Neuronal stem cell (in vitro differentiated cells): ENCODE data around the gene SAMD3.

ENCODE experiments used
- DNase-seq: peaks from one replicate; pipeline ENCODE4 v3.0.0-alpha.2; 2013; ENCODE audit warnings: low spot score
- H2AFZ ChIP-seq: one replicate; pipeline ENCODE4 v1.6.1; 2013; ENCODE audit warnings: mild to moderate bottlenecking, low read length, inconsistent platforms
- H2AK5ac ChIP-seq: 2 replicates; pipeline ENCODE4 v1.6.1; 2013; ENCODE audit warnings: low read depth, mild to moderate bottlenecking, inconsistent platforms, low read length, moderate library complexity, mixed read lengths
- H2BK120ac ChIP-seq: 2 replicates; pipeline ENCODE4 v1.6.1; 2013; ENCODE audit warnings: low read depth, mild to moderate bottlenecking, inconsistent platforms, low read length, moderate library complexity, mixed read lengths
- H2BK12ac ChIP-seq: one replicate; pipeline ENCODE4 v1.6.1; 2013; ENCODE audit warnings: low read length, inconsistent platforms
- H2BK15ac ChIP-seq: 2 replicates; pipeline ENCODE4 v1.6.1; 2013; ENCODE audit warnings: mild to moderate bottlenecking, low read length, inconsistent platforms, mixed read lengths
- H2BK5ac ChIP-seq: one replicate; pipeline ENCODE4 v1.6.1; 2013; ENCODE audit warnings: inconsistent platforms, mild to moderate bottlenecking, low read length, moderate library complexity
- H3K14ac ChIP-seq: one replicate; pipeline ENCODE4 v1.6.1; 2013; ENCODE audit warnings: low read length, inconsistent platforms
- H3K18ac ChIP-seq: 2 replicates; pipeline ENCODE4 v1.6.1; 2013; ENCODE audit warnings: low read length, inconsistent platforms
- H3K23ac ChIP-seq: 2 replicates; pipeline ENCODE4 v1.6.1; 2013; ENCODE audit warnings: low read depth, mild to moderate bottlenecking, mixed read lengths, low read length, inconsistent platforms; ENCODE audit not compliant: poor library complexity
- H3K27ac ChIP-seq: replicated peaks from 3 replicates; pipeline ENCODE4 v1.5.1; 2013; ENCODE audit warnings: low read length, inconsistent platforms
- H3K27me3 ChIP-seq, 3 experiments: 2 replicates each; pipeline ENCODE4 v1.6.1; 2013; ENCODE audit warnings: low read length in 3 of 3, mild to moderate bottlenecking in 2 of 3, inconsistent platforms in 1 of 3, low read depth in 1 of 3, mixed read lengths in 1 of 3, moderate library complexity in 1 of 3; ENCODE audit not compliant: control insufficient read depth in 3 of 3, insufficient read depth in 3 of 3
- H3K36me3 ChIP-seq, 2 donors: replicated peaks in 1 of 2; 2 replicates each; pipeline ENCODE4 v1.6.1; 2013; ENCODE audit warnings: low read length in 2 of 2; ENCODE audit not compliant: control insufficient read depth in 2 of 2, insufficient read depth in 2 of 2
- H3K4ac ChIP-seq: 2 replicates; pipeline ENCODE4 v1.6.1; 2013; ENCODE audit warnings: inconsistent platforms, mild to moderate bottlenecking, low read length, moderate library complexity
- H3K4me1 ChIP-seq, 2 donors: 1 replicate in 1 of 2; 2 replicates in 1 of 2; pipeline ENCODE4 v1.6.1; 2013; ENCODE audit warnings: low read length in 2 of 2, low read depth in 1 of 2; ENCODE audit not compliant: control insufficient read depth in 2 of 2, insufficient read depth in 1 of 2
- H3K4me2 ChIP-seq: one replicate; pipeline ENCODE4 v1.6.1; 2013; ENCODE audit warnings: mild to moderate bottlenecking, low read length, inconsistent platforms; ENCODE audit not compliant: insufficient read depth, poor library complexity, severe bottlenecking
- H3K4me3 ChIP-seq, 2 donors: 2 replicates each; pipeline ENCODE4 v1.5.1; 2013; ENCODE audit warnings: low read length in 2 of 2, mild to moderate bottlenecking in 2 of 2, inconsistent platforms in 1 of 2, moderate library complexity in 1 of 2
- H3K79me1 ChIP-seq: one replicate; pipeline ENCODE4 v1.6.1; 2013; ENCODE audit warnings: low read depth, mild to moderate bottlenecking, inconsistent platforms, low read length, moderate library complexity
- H3K9ac ChIP-seq: one replicate; pipeline ENCODE4 v1.6.1; 2013; ENCODE audit warnings: mild to moderate bottlenecking, low read depth, low read length, inconsistent platforms; ENCODE audit not compliant: poor library complexity
- H3K9me3 ChIP-seq, 2 donors: replicated peaks in 1 of 2; 2 replicates each; pipeline versions ENCODE3 to v1.6.1; 2013; ENCODE audit warnings: low read length in 2 of 2, mild to moderate bottlenecking in 2 of 2, inconsistent platforms in 1 of 2, low read depth in 1 of 2, mixed read lengths in 1 of 2, moderate library complexity in 1 of 2; ENCODE audit not compliant: control insufficient read depth in 2 of 2, insufficient read depth in 1 of 2
- H4K8ac ChIP-seq: one replicate; pipeline ENCODE4 v1.6.1; 2013; ENCODE audit warnings: low read depth, mild to moderate bottlenecking, inconsistent platforms, low read length, moderate library complexity
- H4K91ac ChIP-seq: one replicate; pipeline ENCODE4 v1.6.1; 2013; ENCODE audit warnings: low read length, low read depth, mild to moderate bottlenecking, inconsistent platforms; ENCODE audit not compliant: poor library complexity
- WGBS, 2 donors: extraction: QIAGEN DNeasy Blood & Tissue Kit; methylation state at CpG; one replicate each; pipeline ENCODE4 v1.1.7; 2013; ENCODE audit warnings: missing lambda C conversion rate in 2 of 2, mixed read lengths in 1 of 2; ENCODE audit not compliant: insufficient read length in 2 of 2, insufficient replicate concordance in 1 of 2; ENCODE audit errors: extremely low coverage in 2 of 2; 5-methylcytosine and 5-hydroxymethylcytosine counted together

SAMD3 gene

DNA sequence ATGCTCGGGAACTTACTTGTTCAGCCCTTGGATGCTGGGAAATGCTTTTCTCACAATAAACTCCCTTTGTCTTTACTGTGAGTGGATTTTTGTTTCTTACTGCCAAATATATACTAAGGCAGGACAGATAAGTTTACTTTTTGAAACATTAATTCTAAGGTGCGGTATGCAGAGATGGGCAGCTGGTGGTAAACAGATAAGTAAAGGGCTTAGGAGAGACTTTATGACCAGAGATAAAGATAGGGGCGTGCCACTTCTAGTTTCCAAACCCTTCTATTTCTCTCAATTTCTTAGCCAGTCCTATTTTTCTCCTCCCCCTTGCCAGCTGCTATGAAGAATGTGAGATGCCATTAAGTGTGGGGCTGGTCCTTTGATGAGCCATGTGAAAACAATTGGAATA lies 16.3 kb downstream of the SAMD3 start:
- H3K23ac ChIP-seq: no peak overlapping the region
- no peak overlapping the region for H3K27ac ChIP-seq

DNA sequence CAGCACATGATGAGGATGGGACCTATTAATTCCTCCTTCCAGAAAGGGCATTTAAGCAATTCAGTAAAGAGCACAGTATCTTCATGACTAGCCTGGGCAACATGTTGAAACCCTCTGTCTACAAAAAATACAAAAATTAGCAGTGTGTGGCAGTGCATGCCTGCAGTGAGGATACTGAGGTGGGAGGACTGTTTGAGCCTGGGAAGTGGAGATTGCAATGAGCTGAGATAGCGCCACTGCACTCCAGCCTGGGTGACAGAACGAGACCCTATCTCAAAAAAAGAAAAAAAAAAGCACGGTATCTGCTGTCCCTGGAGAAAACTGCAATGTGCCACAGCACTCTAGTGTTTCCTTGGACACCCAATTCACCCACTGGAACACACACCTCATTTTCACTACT lies 18.4 kb downstream of the SAMD3 start:
- Histone ChIP-seq H2AK5ac (no peak overlapping the region), H3K4ac (no peak overlapping the region), H3K9ac (no peak overlapping the region), H3K27ac (no peak overlapping the region), H2BK5ac (no peak overlapping the region), H2BK15ac (no peak overlapping the region), H4K8ac (no peak overlapping the region), H3K4me3 (no peak overlapping the region), H3K9me3 (no peaks in the 10 kb centered on the region), H3K79me1 (no peaks in the 10 kb centered on the region), H3K14ac (no peak overlapping the region), H2BK12ac (no peak overlapping the region), H3K4me2 (no peak overlapping the region), H2AFZ (no peak overlapping the region), H3K36me3 (no peaks in the 10 kb centered on the region), H3K23ac (no peak overlapping the region), H3K27me3 (peaks cover 0 to under 1% (median 0%) of the 10 kb centered on the region in 3 experiments), H3K4me1 (no peaks in the 10 kb centered on the region), H3K18ac (no peak overlapping the region), H2BK120ac (no peak overlapping the region), H4K91ac (no peak overlapping the region)
- DNase-seq: no peak
- no CpG with 5 or more reads among the region's 3 CpGs for WGBS, 2 donors

More for the DNA sequence above, 16.3 kb downstream of the SAMD3 start:
- no peak overlapping the region for H2BK5ac ChIP-seq
- H3K4me2 ChIP-seq: no peak overlapping the region
- H4K8ac ChIP-seq: no peak overlapping the region
- no peak overlapping the region for H2BK120ac ChIP-seq
- no peak overlapping the region for H2AK5ac ChIP-seq
- no peaks in the 10 kb centered on the region for H3K9me3 ChIP-seq
- H3K4me1 ChIP-seq: no peaks in the 10 kb centered on the region
- no peak overlapping the region for H2AFZ ChIP-seq
- peaks cover 0 to 2% (median 0%) of the 10 kb centered on the region in 3 experiments for H3K27me3 ChIP-seq
- no peak overlapping the region for H3K18ac ChIP-seq
- no peak for DNase-seq
- no peak overlapping the region for H3K9ac ChIP-seq
- H3K14ac ChIP-seq: no peak overlapping the region
- H2BK12ac ChIP-seq: no peak overlapping the region
- H3K4ac ChIP-seq: no peak overlapping the region
- H3K36me3 ChIP-seq: no peaks in the 10 kb centered on the region
- no peak overlapping the region for H2BK15ac ChIP-seq
- no CpG with 5 or more reads among the region's 3 CpGs for WGBS, 2 donors
- H3K4me3 ChIP-seq: no peak overlapping the region
- no peaks in the 10 kb centered on the region for H3K79me1 ChIP-seq
- H4K91ac ChIP-seq: no peak overlapping the region

DNA sequence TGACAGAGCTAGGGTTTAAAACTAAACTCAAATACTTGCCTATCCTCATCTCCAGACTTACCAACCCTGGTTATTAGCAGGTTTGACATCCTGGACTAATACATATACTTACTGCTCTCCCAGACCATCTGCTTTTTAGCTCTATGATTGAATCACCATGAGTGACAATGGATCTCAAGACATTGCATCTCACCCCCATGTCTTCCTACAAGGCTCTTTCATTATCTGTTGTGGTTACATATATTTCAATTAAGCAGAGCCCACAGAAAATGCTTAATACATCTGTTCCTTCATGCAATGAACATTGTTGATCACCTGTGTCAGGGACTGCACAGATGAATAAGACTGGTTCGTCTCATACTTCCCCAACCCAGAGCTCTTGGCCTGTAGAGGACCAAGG lies 19.4 kb downstream of the SAMD3 start:
- H3K14ac ChIP-seq: no peak overlapping the region
- no peaks in the 10 kb centered on the region for H3K27me3 ChIP-seq
- H3K4me2 ChIP-seq: no peak overlapping the region
- no peak overlapping the region for H3K4ac ChIP-seq
- H2BK15ac ChIP-seq: no peak overlapping the region
- no peak overlapping the region for H3K4me3 ChIP-seq
- no peak overlapping the region for H3K27ac ChIP-seq
- no peak overlapping the region for H4K91ac ChIP-seq
- H2BK5ac ChIP-seq: no peak overlapping the region
- no peaks in the 10 kb centered on the region for H3K79me1 ChIP-seq
- no peaks in the 10 kb centered on the region for H3K36me3 ChIP-seq
- no peak overlapping the region for H3K9ac ChIP-seq
- no peak overlapping the region for H2AK5ac ChIP-seq
- H3K18ac ChIP-seq: no peak overlapping the region
- no peaks in the 10 kb centered on the region for H3K4me1 ChIP-seq
- WGBS, 2 donors: no CpG with 5 or more reads among the region's 1 CpG
- no peak for DNase-seq
- H2BK12ac ChIP-seq: no peak overlapping the region
- H2BK120ac ChIP-seq: no peak overlapping the region
- H4K8ac ChIP-seq: no peak overlapping the region
- H2AFZ ChIP-seq: no peak overlapping the region
- H3K9me3 ChIP-seq: no peaks in the 10 kb centered on the region
- H3K23ac ChIP-seq: no peak overlapping the region

DNA sequence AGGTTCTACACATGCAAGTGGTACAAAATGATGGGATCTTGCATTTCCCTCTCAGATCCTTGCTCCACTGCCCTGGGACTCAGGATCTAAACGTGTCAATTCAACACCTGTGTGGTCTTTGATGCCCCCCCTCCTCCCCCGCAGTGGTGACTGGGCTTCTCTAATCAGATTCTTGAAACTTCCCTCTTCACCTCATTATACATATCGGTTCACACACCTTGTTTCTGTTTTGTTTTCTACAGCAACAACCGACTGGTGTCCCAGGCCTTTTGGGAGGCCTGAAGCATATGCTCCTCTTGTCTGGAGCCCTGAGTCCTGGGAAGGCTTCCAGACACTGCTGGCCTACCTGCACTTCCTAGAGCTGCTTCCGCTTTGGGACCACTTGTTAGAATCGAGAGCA lies 20.0 kb downstream of the SAMD3 start:
- no peak overlapping the region for H4K91ac ChIP-seq
- no peak overlapping the region for H3K9ac ChIP-seq
- no peak overlapping the region for H2BK12ac ChIP-seq
- no peak overlapping the region for H3K4ac ChIP-seq
- H4K8ac ChIP-seq: no peak overlapping the region
- H2BK5ac ChIP-seq: no peak overlapping the region
- H3K27ac ChIP-seq: no peak overlapping the region
- H2AFZ ChIP-seq: no peak overlapping the region
- H3K4me3 ChIP-seq: no peak overlapping the region
- H3K4me1 ChIP-seq: no peaks in the 10 kb centered on the region
- no peak overlapping the region for H3K18ac ChIP-seq
- no peak overlapping the region for H2BK120ac ChIP-seq
- no peaks in the 10 kb centered on the region for H3K79me1 ChIP-seq
- no peak overlapping the region for H3K23ac ChIP-seq
- H3K27me3 ChIP-seq: no peaks in the 10 kb centered on the region
- no peaks in the 10 kb centered on the region for H3K9me3 ChIP-seq
- WGBS, 2 donors: no CpG with 5 or more reads among the region's 6 CpGs
- no peak overlapping the region for H3K4me2 ChIP-seq
- H2AK5ac ChIP-seq: no peak overlapping the region
- H3K14ac ChIP-seq: no peak overlapping the region
- no peak overlapping the region for H2BK15ac ChIP-seq
- H3K36me3 ChIP-seq: no peaks in the 10 kb centered on the region
- no peak for DNase-seq
